HG03354 (cell line): ENCODE data around the gene ETV7.
"Not testable (repeated sequence)": the region's sequence is repeated elsewhere in the genome, so short reads cannot be mapped to it uniquely, and the experiment has no call there.

Experiments
- ATAC-seq: cut with Tn5 transposase; IDR thresholded peaks from one replicate; pipeline ENCODE4 v1.9.1; 2021; ENCODE audit warnings: mild to moderate bottlenecking; ENCODE audit not compliant: unreplicated experiment, poor library complexity, severe bottlenecking

Gene ETV7

DNA sequence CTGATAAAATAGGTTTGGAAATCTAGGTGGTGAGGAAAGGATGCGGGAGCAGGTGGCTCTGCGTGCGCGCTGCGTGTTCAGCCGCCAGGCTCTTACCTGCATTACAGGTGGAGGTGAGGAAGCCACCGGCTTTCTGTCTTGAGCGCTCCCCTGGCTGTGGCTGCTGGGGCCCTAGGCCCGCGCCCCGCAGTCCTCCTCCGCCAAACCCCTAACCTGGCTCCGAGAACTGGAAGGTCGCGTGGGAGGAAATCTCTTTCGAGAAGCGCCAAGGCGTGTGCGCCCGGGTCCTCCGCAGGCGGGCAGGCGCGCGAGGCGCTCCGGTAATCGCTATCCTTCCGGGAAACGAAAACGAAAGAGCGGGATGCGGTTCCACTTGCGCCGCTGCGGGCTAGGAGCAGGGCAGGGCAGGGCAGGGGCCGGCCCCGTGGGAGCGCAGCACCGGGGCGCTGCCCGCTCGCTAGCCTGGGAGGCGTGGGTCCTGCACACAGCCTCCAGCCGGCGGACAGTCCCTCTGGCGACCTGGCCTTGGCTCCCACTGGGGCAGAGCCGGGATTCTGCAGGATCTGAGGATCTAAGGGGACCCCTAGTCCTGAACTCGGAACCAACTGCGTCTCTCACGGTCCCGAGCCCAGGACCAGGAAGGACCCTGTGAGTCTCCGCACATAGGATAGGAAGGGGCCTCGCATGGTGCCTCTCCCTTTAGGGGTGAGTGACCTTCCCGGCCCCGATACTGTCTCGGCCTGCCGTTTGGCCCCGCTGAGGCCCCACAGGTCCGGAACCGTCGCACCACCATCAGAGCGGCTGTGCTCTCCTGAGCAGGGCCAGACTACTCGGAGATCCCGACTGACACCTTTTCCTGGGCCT is at the start of gene ETV7:
Gene ETV7, minus strand, starts transcription at position 230 of the 864 bp plus-strand sequence. Its CDS starts 128 bp downstream, at position 102.
- ATAC-seq, result no peak

DNA sequence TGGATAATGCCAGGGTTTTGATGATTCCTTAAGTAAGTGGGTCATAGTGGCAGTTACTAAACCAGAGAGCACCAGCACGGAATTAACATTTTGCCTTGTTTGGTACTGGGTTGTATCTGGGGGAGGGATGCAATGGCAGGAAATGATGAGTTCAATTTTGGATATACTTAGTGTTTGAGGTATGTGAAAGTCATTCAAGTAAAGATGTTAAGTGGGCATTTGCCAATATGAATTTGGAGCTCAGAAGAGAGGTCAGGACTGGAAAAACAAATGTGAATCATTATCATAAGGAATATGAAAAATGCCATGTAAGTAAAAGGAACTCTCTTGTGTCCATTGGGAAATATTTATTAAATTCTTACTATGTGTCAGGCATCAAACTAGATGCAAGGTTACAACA is 49.0 kb upstream of the ETV7 start:
- no peak for ATAC-seq

DNA sequence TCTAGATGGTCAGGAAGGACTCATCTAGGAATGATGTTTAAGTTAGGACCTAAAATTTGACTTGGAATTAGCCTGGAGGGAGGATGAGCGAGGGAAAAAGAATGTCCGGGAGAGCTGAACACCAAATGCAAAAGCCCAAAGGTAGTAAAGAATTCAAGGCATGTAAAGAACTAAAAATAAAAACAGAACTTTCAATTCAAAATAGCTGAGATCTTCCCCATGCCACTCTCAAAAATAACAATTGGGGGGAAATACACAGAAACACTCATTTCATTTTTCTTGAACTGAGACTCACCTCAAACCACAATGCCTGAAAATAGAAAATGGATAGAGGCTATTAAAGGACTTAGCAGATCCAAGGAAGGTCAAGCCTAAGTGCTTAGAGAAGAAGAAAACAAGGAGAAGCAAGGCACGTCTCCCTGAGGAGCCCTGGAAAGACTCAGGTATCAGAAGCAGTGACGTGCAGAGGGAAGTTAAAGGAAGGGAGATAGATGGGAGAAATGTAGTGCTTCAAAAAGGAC is 44.7 kb upstream of the ETV7 start:
- no peak for ATAC-seq

DNA sequence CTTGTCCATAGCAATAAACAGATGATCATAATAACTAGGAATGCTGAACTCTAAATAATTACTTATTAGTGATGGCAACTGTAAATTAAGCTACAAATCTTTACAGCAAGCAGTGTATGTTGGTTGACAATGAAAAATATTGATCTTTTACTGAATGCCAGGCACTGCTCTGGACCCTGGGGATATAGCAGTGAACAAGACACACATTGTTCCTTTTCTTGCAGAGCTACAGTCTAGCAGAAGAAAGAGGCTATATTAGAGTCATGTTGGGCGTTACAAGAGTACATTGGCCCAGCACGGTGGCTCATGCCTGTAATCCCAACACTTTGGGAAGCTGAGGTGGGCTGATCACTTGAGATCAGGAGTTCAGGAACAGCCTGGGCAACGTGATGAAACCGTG is 43.7 kb upstream of the ETV7 start:
- ATAC-seq, result no peak

DNA sequence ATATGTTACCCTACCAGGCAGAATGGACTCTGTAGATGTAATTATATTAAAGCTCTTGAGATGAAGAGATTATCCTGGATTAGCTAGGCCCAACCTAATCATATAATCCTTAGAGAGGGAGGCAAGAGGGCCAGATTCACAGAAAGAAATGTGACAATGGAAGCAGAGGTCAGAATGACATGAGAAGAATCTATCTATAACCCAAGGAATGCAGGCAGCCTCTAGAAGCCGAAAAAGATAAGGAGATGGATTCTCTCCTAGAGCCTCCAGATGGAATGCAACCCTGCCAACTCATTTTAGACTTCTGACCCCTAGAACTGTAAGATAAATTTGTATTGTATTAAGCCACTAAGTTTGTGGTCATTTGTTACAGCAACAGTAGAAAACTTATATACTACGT is 42.9 kb upstream of the ETV7 start:
- no peak for ATAC-seq

DNA sequence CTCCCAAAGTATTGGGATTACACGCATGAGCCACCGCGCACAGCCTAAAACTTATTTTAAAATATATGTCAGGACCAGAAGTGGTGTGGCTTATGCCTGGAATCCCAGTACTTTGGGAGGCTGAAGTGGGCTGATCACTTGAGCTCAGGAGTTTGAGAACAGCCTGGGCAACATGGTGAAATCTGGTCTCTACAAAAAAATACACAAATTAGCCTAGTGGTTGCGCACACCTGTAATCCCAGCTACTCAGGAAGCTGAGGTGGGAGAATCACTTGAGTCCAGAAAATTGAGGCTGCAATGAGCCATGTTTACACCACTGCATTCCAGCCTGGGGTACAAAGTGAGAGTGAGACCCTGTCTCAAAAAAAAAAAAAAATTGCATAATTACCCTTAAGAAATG is 41.4 kb upstream of the ETV7 start:
- no peak for ATAC-seq

DNA sequence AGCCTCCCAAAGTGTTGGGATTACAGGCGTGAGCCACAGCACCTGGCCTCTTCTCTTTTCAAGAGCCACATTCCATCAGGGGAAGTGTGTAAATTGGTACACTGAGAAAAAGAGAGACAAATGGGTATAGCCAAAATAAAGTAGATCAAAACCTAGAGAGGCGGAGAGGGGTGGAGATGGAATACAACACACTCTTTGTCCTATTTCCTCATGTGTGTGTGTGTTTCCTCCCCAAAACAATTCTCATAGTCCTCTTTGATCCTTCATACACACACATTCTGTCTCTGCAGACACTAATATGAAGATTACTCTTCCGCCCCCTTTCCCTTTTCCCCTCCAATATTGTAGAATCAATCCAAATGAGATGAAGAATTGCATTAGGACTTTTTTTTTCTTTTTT is 39.2 kb upstream of the ETV7 start:
- no peak for ATAC-seq

DNA sequence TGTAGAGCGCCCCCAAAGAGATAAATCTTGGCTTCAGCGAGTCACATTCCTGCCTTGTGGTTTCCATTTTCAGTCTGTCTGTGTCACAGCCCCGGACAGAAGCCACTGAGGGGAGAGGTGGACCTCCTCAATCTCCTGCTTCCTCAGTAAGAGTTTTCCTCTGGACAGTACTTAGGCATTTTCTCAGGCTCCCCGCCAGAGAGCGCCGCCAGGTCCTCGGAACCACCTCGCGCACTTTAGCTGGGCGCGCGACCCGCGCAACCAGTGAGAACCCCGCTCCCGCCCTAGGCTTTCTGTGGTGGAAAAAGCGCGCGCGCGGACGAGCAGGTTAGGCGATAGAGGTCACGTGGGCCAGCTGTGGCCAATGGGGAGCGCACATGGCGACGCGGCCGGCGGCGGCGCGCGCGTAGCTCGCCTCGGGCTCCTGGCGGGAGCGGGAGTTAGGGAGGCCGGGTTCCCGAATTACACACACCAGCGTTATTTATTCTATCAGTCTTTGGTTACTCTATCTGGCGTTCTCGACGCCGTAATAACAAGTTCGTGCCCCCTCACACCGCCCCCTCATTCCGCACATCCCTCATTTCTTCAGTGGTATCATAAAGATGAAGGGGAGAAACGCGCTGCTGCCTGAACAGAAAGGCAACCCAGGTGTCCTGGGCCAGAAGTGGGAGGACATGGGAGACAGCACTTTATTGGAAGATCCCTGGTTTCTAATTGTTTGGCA is 35.8 kb upstream of the ETV7 start:
- peak; percentile 96 for ATAC-seq

DNA sequence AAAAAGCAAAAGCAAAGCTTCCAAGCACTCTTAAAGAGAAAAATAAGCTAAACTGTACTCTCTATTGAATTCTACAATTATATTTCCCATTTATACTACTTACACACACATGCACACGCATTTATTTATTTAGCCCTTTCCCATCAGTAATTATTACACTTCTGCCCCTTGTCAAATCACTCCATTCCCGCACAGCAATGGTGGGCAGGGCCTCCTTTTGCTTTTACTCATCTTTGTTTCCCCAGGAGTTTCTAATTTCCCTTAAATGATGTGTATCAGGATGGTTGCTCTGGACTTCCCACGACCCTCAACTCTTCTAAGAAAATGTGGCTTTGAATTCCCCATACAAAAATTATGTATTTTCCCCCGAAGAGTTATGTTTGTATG is 35.2 kb upstream of the ETV7 start:
- ATAC-seq, result no peak

DNA sequence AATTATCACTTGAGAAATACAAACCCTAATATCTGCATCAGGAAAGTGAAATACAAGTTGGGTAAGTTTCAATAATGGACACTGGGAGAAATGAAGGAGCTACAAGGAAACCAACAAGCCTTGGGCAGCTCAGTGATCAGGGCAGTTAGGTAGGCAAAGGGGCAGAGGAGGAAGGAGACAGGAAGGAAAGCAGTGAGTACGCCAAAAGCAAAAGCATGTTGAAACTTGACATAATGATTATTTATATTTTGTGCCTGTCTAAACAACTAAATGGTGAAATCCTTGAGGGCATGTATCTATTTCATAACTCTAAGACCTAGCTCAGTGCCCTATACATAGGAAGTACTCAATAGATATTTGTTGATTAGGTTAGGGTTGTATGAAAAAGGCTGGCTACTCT is 31.8 kb upstream of the ETV7 start:
- ATAC-seq, result no peak

DNA sequence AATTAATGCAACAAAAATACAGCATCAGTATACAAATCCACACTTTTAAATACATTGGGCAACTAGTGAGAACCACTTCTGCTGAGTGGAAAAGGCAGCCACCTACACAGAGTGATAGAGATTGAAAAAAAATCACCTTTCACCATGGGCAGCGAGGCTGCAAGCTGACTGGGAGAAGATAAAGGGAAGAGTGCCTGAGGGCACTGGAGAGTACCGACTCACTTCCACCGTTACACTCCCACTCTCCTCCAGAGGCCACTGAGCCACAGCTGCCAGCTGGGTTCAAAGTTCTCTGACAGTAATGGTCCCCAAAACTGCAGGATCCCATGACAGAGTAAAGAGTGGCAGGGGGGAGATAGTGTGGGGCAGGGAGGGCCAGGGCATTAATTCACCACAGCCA is 31.1 kb upstream of the ETV7 start:
- no peak for ATAC-seq

DNA sequence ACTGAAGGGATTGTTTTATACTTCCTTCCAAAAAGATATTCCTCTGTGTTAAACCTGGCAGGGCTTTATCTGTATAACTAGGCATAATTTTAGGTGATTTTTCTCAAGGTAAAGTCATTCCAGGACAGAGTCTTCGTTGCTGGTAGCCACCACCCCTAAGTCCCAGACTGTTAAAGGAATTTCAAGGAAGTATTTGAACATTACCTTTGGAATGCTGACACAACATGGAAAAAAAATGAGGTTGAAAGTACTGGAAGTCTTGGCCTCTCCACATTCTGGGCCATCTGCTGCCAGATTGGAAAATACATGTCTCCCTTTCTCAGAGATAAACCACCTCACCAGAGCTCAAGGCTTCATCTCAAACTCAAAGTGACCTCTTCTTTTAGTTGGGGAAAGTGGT is 27.0 kb upstream of the ETV7 start:
- no peak for ATAC-seq

DNA sequence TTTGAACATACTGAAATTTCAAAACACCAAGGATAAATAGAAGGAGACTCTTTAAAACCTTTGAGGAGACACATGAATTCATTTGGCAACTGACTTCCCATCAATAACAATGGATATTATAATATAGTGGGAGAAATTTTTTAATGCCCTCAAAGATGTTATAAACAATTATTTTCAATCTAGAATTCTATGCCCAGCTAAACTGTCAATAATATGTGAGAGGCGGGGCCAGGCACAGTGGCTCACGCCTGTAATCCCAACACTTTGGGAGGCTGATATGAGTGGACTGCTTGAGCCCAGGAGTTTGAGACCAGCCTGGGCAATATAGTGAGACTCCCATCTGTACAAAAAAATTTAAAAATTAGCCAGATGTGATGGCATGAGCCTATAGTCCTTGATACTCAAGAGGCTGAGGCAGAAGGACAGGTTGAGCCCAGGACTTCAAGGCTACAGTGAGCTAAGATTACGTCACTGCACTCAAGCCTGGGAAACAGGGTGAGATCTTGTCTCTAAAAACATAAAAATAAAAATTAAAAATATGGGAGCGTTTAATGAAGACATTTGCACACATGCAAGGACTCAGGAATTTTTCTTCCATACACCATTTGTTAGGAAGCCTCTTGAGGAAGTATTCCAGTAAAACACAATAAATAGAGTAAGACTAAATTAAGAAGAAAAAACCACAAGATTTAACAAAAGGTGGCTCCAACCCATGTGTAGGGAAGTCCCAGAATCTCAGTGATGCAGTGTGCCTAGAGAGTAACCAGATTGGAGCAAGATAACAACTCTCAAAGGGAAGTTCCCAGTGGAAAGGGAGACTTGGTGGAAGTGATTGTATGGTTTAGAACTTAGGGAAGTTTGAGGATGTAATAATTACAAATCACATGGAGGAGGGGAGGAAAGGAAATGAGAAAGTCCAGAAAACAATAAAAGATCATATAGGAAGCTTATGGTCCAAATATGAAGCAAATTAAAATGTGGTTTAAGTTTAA is 26.3 kb upstream of the ETV7 start:
- ATAC-seq, result no peak

DNA sequence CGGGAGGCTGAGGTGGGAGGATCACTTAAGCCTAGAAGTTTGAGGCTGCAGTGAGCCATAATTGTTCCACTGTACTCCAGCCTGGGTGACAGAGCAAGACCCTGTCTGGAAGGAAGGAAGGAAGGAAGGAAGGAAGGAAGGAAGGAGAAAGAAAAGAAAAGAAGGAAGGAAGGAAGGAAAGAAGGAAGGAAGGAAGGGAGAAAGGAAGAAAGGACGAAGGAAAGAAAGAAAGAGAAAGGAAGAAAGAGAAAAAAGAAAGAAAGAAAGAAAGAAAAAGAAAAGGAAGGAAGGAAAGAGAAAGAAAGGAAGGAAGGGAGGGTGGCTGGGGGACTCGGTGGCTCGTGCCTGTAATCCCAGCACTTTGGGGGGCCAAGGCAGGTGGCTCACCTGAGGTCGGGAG is 22.2 kb upstream of the ETV7 start:
- not testable (repeated sequence) for ATAC-seq

DNA sequence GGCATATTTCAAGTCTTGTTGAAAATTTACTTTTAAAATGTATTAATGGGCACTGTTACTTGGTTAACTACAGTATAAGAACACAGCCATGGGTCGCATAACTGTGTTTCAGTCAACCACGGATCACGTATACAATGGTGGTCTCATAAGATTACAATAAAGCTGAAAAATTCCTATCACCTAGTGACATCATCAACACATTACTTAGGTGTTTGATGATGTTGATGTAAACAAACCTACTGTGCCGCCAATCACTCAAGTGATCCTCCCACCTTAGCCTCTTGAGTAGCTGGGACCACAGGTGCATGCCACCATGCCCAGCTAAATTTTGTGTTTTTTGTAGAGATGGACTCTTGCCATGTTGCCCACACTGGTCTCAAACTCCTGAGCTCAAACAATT is 16.7 kb upstream of the ETV7 start:
- ATAC-seq, result no peak

DNA sequence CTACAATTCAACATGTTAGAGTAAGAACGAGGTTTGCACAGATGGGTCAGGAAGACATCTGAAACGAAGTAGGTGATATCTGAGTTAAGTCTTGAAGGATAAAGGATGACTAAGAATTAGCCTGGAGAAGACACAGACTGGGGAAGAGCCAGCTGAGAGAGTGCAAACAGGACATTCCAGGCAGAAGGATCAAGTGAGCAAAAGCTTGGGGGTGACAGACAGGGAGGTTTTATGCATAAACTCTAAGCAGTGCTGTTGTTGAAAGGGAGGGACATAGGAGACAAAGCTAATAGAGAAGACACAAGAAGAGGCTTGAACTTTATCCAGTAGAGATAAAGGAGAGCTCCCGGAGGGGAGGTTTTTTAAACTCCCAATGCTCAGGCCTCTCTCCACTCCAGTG is 15.0 kb upstream of the ETV7 start:
- ATAC-seq, result no peak

DNA sequence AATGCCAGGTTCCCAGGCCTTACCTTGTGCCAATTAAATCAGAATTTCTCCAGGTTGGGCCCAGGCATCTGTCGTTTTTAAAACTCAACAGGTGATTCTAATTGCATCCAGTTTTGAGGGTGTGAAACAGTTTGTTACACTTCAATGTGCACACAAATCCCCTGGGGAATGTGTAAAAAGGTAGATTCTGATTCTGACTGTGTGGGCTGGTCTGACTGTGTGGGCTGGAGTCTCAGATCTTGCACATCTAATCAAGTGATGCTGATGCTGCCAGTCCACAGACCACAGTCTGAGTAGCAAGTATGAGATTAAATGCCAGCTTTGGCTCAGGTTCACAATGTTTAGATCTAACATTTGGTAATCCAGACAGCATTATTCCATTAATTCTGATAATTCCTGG is 12.5 kb upstream of the ETV7 start:
- ATAC-seq, result no peak

DNA sequence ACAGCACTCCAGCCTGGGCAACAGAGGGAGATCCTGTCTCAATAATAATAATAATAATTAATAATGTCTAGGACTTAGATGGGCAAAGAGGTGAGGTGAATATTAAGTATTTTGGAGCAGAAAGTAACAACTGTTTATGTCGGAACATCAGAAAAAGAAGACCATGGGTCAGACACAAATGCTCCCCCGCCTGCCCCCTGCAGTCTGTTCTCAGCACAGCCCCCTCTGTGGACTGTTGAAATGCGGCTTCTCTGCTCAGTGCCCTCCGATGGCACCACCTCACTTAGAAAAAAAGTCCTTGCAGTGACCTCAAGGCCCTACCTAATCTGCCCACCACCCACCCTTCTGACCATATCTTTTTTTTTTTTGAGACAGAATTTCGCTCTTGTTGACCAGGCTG is 5.2 kb upstream of the ETV7 start:
- no peak for ATAC-seq

DNA sequence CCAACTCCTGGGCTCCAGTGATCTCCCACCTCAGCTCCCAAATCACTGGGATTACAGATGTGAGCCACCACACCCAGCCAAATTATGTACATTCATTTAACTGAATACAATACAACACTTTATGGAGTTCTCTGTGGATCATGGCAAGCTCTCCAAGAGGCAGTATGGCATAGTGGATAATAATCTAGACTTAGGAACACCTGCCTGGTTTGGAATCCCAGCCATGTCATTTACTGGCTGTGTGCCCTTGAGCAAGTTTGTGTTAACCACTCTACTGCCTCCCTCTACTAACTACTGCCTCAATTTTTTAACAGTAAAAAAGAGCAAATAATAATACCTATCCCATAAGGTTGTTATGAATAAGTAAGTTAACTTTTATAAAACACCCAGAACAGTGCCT is 1.9 kb upstream of the ETV7 start:
- no peak for ATAC-seq
